GM21723 (cell line): ENCODE measurements around the gene RAB36.

Source experiments
- ATAC-seq: cut with Tn5 transposase; IDR thresholded peaks from one replicate; pipeline ENCODE4 v1.9.1; 2021; ENCODE audit warnings: mild to moderate bottlenecking, moderate library complexity; ENCODE audit not compliant: unreplicated experiment

RAB36 gene

DNA sequence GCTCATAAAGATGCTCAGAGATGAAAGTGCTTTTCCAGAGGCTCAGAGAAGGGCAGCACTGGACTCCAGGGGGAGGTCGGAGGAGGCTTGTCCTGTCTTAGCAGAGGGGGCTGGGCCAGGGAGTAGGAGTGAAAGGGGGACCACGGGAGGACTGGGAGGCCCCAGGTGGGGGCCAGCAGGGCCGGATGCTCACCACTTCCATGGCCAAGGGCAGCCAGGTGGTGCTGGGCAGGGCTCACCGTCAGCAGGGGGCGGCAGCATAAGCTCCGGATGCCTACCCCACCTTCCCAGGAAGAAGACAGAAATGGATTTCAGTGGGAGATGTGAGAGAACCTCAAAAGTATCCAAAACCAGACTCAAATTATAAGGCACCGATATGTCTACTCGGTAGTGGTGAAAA lies 11.0 kb downstream of the RAB36 start:
- no peak for ATAC-seq

DNA sequence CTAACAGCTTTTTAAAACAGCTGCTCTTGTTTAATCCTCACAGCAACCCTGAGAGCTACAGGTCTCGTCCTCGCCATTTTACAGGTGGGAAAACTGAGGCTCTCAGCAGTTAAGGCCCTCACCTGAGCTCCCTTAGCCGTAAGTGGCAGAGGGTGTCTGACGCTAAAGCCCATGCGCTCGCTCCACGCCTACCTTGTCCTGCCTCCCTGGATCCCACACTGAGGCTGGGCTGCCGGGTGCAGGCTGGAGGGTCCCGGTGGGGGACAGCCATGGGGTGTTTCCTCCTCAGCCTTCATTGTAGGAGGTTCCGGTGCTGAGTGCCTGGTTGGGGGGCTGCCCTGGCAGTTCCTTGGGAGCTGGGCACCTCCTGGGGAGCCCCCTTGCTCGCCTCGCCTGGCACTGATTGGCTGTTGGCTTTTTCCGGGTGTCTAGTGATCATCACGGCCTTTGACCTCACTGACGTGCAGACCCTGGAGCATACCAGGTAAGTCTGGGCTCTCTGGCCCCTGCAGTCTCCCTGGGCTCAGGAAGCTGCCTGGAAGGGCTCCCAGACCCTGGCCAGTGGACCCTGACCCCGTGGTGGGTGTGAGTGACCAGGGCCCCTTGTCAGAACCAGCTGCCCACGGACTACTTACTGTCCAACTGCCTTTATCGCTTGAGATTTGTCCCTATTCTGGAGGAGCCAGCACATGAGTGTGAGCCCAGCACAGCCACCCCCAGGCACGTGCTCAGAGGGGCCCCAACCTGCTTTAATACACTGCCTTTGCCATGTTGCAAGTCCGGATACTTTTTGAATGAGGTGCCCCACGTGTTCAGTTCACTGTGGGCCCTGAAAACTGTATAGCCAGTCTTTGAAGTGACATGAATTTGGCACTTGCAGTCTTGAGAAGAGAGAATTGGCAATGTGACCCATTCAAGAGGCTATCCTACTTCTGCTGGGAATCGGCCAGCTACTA lies 12.6 kb downstream of the RAB36 start:
- ATAC-seq: no peak

DNA sequence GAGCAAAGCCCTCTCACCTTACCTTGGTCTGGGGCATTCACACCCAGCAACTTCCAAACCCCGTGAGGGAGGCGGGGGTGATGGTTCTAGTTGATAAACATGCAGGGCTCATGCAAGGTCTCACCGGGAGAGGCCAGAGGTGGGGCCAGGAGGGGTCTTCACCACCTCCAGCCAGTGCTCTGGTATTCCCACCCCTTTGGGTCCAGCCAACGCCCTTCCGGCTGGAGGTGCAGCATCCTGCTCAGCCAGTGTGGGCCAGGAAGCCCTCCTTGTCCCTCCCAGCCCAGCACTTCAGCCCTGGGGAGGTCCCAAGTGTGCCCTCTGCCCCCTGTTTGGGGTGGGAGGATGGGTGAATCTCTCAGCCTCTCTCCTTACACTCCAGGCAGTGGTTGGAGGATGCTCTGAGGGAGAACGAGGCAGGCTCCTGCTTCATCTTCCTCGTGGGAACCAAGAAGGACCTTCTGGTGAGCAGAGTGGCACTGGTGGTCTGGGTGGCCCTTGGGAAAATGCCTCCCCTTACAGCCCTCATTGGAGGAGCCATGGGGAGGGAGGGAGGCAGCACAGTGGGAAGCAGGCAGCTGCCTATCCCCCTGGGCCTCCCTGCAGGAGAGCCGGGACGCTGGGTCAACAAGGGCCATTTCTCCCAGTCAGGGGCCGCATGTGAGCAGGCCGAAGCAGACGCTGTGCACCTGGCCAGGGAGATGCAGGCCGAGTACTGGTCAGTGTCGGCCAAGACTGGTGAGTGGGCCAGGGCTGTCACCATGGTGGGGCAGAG lies 13.4 kb downstream of the RAB36 start:
- ATAC-seq: no peak

DNA sequence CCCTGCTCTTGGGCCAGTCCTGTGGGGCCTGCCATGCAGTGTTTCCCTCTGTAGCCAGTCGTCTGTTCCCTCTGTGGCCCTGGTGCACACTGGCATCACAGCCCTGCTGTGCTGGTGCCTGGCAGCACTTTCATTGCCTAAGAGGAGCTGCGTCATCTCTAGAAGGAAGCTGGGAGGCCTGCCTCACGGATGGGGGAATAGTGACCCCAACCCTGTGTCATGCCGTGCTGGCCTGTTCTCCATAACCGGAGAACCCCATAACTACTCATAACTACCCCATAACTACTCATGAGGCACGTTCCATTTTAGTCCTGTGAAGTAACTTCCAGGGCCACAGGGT lies 14.0 kb downstream of the RAB36 start:
- ATAC-seq: no peak

DNA sequence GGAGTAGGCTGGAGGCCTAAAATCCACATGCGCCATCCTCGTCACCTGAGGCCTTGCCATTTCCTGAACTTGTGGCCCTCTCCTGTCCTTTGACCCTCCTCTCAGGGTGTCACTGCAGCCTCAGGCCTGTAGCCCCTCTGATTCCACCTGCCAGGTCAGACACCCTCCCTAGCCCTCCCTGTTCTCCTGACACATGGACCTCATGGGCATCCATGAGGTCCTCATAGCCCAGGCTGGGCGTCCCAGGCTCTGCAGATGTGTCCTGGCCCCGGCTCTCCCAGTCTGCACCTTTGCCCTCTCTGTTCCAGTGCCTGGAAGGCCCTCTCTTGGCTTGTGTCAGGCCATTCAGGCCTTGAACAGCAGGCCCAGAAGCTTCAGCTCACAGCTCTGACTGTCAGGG lies 15.8 kb downstream of the RAB36 start:
- ATAC-seq: no peak

DNA sequence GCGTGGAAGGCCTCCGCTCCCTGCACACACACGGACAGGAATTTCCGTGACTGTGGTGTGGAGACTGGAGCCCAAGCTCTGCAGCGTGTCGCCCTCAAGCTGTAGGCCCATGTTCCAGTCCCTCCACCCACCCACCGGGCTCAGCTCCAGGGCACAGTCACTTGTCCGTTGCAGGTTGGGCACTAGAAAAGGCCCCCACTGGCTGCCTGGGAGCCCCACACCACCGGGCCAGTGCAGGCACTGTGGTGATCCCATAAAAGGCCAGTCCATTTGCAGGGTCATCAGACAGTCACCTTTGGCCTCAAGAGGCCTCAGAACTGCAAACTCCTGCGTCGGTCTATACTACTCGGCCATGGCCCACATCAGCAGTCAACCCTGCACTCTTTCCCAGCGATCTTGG lies 16.3 kb downstream of the RAB36 start:
- ATAC-seq: no peak

DNA sequence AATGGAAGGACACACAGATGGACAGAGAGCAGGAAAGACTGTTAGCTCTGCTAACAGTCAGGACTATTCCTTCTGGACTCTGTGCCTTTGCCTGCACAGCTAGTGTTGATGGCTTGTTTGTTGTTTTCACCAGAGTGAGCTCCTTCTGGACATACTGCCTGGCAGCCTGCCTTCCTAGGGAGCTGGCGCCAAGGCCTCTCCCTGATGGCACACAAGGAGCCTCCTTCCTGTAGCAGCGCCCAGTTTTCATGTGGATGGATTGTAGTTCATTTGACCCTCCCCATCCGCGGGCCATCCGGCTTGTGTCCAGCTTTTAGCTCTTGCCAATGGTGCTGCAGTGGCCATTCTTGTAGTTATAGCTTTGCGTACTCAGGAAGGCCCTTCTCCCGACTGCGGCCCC lies 18.4 kb downstream of the RAB36 start:
- no peak for ATAC-seq

DNA sequence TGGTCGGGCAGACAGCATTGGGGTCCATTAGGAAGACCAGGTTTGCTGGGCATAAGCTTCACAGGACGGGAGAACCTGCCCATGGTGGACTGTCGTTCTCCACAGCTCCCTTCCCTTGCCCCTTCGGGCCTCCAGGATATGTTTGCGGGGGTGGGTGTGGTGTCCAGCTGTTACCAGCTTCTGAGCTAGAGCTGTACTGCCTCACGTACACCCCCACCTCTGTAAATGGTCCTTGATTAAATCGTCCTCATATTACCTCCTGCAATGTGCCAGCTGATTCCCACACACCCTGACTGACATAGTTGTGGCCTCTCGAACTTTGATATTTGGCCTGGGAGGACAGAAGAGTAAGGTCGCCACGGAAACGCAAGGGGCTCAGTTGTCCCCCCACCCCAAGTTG lies 18.8 kb downstream of the RAB36 start:
- no peak for ATAC-seq

DNA sequence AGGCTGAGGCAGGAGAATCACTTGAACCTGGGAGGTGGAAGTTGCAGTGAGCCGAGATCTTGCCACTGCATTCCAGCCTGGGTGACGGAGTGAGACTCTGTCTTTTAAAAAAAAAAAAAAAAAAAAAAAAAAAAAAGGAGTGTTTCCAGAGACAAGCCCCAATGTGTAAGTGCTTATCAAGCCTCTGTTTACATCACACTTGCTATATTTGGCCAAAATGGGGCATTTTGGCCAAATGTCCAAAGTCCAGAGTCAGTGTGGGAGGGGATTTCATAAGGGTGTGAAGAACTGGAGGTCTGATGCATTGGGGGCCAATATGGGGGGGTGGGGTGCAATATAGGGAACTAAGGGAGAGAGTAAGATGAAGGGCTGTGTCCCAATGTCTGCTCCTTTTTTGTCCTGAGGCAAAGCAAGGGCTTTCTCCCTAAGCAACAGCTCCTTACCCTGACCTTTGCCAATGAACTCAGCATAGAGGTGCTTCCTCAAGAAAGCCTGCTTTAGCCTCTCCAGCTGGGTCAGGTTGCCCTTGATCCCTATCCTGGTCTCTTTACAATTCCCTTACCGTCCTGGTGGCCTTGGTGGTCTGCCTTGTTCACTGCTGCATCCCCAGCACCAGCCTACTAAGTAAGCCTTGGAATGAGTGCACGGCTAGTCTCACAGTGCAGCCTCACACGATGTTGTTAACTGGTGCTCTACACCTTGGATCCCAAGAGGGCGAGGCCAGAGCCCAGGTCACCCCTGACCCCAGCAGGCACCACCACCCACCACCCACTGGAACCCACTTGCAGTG lies 21.0 kb downstream of the RAB36 start:
- no peak for ATAC-seq

DNA sequence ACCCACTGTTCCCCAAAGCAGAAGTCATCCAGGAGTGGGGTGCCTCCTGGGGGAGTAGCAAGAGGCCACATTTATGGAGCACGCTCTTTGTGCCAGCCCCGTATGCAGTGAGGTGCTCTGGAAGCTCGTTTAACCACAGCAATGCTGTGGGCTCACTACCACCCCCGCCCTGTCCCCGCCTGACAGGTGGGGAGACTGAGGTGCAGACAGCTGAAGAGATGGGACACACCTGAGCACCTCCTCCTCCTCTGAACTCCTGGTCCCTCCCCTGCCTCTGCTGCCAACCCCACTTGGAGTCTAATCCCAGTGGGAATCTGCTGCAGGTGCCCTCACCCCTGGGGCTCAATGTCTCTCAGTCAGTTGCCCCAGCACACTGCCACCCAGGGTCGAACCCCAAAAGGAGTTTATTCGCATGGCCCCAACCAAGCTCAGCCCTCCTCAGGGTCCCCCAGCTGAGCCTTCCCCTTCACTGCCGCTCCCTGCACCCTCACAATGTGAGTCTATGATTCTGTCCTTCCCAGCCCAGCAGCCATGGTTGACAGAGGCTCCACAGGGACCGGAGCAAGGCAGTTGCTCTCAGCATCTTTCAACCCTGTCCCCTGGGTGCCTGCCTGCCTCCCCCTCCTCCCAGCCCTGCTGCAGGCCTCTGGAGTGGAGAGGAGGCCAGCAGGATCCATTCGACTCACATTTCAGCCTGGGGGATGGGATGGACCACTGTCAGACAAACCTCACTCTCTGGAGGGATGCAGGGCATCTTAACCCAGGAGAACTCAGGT lies 21.8 kb downstream of the RAB36 start:
- no peak for ATAC-seq

DNA sequence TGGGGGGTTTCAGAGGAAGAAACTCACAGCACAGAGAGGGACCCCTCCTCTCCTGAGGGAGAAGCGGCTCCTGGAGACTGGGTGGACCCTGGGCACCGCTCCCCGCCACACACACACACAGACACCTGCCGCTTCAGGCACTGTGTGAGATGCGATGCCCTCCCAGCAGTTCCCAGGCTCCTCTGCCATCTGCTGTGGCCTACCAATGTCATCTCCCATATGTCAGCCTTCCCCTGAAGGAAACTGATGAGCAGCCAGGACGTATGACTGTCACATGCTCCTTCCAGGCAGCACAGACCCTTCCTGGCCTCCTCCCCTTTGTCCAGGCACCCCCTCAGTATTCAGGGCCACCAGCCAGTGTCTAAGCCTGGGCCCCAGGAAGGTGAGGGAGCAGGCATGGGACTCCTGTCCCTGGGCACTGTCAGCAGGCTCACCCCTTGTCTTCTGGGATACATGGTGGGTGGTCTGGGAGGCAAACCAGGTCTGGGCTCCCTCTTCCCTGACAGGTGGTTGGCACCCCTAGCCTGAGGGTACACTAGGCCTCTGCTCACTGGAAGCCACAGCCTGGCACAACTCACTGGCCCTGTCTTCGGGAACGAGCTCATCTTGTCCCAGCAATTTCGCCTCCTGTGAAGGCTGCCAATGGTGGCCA lies 23.2 kb downstream of the RAB36 start:
- no peak for ATAC-seq

DNA sequence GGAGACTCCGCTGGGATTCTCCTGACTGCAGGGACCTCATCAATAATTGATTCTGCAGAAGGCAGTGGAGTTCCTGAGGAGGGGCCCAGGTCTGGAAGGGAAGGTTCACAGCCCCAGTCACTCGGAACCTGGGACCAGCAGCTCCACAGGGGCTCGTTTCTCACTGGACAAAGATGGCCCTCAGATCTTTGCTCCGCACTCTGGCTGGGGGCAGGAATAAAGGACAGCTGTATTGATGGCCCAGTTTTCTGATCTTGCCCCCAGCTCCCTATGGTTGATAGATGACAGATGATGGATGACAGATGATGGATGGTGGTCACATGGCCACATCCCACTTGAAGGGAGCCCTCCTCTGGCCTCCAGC lies 23.7 kb downstream of the RAB36 start:
- ATAC-seq: no peak

DNA sequence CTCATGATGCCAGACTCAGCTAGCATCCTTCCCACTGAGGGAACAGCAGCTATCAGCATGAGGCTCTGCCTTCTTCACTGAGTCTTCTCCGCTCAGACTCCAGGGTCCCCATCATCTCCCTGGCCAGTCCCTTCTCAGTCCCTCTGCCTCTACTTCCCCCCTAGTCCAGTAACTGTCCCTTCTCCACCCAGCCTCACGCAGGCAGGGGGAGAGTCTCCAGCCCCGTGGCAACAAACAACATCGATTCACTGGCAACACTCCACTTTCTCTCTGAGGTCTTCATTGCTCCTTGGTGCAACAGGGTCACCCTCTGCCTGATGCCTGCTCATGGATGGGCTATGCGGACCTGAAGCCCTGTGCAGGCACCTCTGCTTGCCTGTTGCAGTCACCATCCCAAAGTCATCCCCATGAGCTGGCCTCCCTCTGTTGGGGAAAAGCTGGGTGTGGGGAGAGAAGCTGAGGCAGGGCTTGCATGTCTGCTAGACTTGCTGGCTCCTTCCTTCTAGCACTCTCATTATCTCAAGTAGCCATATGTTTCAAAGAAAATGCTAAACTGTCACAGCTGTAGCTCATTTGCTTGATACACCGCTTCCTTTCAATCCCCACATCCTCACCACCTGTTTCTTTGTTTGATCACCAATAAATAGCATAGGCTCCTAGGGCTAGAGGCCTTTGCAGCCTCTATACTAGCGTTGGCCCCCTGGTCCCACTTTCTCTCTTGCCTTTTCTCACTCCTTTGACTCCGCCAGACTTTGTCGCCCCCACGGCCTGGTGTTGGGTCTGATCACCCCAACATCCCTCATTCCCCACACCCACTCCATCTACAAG lies 30.8 kb downstream of the RAB36 start:
- no peak for ATAC-seq

DNA sequence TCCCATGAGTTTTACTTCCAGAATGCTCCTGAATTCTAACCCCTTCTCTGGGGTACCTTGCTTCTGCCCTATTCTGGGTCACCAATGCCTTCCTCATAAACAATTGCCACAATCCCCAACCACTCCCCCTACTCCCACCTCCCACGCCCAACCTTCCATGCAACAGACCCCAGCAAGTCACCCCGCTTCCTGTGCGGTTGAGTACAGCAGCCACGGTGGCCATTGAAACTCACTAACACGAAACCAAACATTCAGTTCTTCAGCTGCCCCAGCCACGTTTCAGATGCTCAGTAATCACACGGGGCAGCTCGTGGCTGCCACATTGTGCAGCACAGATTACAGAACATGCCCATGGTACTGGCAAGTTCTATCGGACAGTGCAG lies 31.4 kb downstream of the RAB36 start:
- ATAC-seq: no peak

DNA sequence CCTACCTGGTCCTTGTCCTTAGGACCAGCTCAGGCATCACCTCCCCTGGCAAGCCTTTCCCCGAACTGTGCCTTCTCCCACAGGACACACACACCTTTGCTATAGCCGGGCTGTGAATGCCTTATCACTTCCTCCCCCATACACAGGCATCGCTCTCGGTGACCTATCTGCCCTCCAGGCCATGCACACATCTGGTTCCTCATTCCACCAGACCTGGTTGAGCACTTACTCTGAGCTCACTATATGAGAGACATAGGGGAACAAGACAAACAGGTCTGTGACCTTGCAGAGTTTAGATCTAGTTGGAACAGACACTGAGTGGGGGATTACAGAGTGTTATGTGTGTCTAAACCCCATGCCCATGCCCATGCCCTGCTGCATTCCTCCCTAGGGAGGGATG lies 31.9 kb downstream of the RAB36 start:
- no peak for ATAC-seq

DNA sequence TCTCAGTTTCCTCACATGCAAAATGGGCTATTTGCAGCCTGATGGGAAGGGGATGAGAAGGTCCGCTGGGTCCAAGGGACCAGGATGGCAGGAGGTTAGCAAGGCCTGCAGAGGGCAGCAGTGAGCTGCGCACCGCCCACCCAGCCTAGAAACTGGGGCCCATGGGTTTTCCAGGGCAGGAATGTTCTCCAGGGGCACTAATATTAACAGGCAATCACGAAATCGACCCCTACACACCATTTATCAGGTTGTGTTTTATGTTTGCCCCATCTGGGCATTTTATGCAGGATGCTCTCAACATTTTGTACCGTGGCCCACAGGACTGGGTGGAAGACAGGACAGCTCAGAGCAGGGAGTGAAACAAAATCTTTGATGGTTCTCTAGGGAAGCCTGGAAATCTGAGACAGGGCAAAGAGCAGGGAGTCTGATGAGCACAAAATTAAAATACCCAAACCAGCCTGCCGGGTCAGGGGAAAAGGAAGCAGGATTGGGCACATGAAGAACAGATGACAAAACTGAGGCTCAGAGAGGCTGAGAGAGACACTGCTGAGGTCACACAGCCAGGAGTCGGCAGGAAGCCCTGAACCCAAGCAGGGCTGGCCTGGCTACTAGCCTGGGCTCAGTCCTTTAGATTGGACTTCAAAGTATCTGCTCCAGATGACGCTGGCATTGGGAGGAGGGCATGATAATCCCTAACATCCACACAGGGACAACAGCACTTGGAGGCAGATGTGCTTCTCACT lies 33.4 kb downstream of the RAB36 start:
- ATAC-seq: no peak

DNA sequence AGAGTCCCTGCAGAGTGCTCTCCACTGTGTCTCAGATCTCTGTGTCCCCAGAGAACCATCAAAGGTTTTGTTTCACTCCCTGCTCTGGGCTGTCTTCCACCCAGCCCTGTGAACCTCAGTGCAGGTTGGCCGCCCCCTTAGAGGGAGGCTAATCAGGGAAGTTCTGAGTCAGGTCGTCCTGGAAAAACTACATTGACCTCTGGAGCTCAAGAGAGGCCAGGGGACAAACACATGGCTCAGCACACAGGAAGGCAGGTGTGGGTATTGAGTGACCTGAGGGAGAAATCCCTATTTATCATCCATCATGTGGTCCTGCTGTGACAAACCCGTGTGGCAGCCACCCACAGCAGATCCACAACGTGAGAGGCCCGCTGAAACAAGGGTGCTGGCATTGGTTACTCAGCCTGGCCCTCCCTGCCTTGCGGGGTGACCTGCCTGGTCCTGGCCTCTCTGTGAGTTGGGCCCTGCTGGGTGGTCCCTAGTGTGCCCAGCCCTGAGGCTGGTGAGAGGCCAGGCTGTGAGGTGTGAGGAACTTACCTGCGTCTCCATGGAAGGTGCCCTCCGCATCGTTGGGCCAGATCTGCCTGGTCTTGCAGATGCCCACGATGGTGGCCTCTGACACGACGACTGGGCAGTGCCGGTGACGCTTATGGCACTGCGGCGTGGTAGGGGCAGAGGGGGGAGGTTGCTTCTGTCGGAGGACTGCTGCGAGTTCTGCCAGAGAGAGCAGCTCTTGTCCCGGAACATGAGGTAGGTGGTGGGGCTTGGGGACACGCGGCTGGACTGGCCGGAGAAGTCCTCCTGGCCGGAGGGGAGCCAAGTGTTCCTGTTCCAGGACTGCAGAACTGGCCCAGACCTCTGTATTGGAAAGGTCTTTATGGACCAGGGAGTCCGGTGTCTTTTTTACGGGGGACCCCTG lies 34.4 kb downstream of the RAB36 start:
- no peak for ATAC-seq
